Measurements from ENCODE around the gene CCNF.

- TF ChIP-seq SP1 (IDR thresholded peaks at IDR 0.05) (no peak), JUND (IDR thresholded peaks at IDR 0.05) (no peak), HNF4A (conservative IDR thresholded peaks at IDR 0.05) (no peak), TAF1 (conservative IDR thresholded peaks at IDR 0.05) (no peak), MAX (IDR thresholded peaks at IDR 0.05) (no peak), CTCF (IDR thresholded peaks at IDR 0.05; ENCODE audit: low read depth, low read length, missing input control) (no peak), YY1 (IDR thresholded peaks at IDR 0.05) (no peak), RAD21 (IDR thresholded peaks at IDR 0.05) (no peak), REST (IDR thresholded peaks at IDR 0.05) (no peak), ATF3 (IDR thresholded peaks at IDR 0.05) (no peak), EGR1 (IDR thresholded peaks at IDR 0.05; ENCODE audit: low read depth in 2 of 2) (no peak), NR2F2 (IDR thresholded peaks at IDR 0.05) (no peak), ZBTB33 (IDR thresholded peaks at IDR 0.05) (no peak)
These were observed 58.2 kb downstream of the CCNF start for GRCh38 chr16:2487517-2487842.
